ENCODE data around the gene AP2A2. TPM values are rescaled to one million over a fixed set of nuclear protein-coding genes. Genes with fewer than 3 reads are reported as not detected.

The AP2A2 gene
- total RNA-seq, 1 experiment from 2014 or later, result 55.5 TPM

GRCh38 chr11:1049431-1049891 lies 123.8 kb downstream of the AP2A2 start:
- DNase-seq (ENCODE audit: low read depth, low spot score) (no peak), ATAC-seq (no peak)
- Histone ChIP-seq H3K4me1 (ENCODE audit: control insufficient read depth in 1 of 2, insufficient read depth in 2 of 2, low read length in 2 of 2) (peaks cover 3 to 18% of the 10 kb centered on the region in 2 experiments; a peak in 3 of 4 replicates), H2AFZ (ENCODE audit: low read depth, low read length, poor library complexity, severe bottlenecking) (no peak overlapping the region), H3K4me2 (ENCODE audit: low read length) (no peak overlapping the region), H3K27me3 (ENCODE audit: insufficient read depth, low read length) (no peaks in the 10 kb centered on the region), H3K27ac (ENCODE audit: low read depth, low read length) (no peak overlapping the region), H3K36me3 (ENCODE audit: control insufficient read depth in 1 of 2, insufficient read depth in 2 of 2, low read length in 2 of 2) (no peaks in the 10 kb centered on the region), H3K79me2 (ENCODE audit: insufficient read depth, low read length) (no peaks in the 10 kb centered on the region), H3K9me2 (ENCODE audit: insufficient read depth) (no peaks in the 10 kb centered on the region), H3K9me3 (ENCODE audit: control insufficient read depth in 1 of 2, insufficient read depth in 1 of 2, low read depth in 1 of 2, low read length in 2 of 2) (no peaks in the 10 kb centered on the region), H3K4me3 (replicated peaks in 1 of 2; ENCODE audit: low read depth in 1 of 2, low read length in 2 of 2) (no peak overlapping the region), H3K9ac (ENCODE audit: low read length) (no peak overlapping the region), H4K20me1 (ENCODE audit: insufficient read depth) (no peaks in the 10 kb centered on the region)
- no TSS peak for BruUV-seq (replicated peaks)
- no peak for TF ChIP-seq POLR2AphosphoS5 (IDR thresholded peaks at IDR 0.05; ENCODE audit: low read depth, low read length)
- no peak for TF ChIP-seq SRF (IDR thresholded peaks at IDR 0.05; ENCODE audit: low read depth)
- no peak for TF ChIP-seq POLR2A (IDR thresholded peaks at IDR 0.05; ENCODE audit: borderline replicate concordance, extremely low read depth, insufficient read depth, insufficient read length)
- TF ChIP-seq FOSL1 (IDR thresholded peaks at IDR 0.05; ENCODE audit: low read depth), result no peak
- no peak for TF ChIP-seq JUND (IDR thresholded peaks at IDR 0.05)
- no peak for TF ChIP-seq MAX (IDR thresholded peaks at IDR 0.05)
- TF ChIP-seq YY1 (IDR thresholded peaks at IDR 0.05; ENCODE audit: extremely low read depth, insufficient replicate concordance, low read depth, low read length), result no peak
- no peak for TF ChIP-seq REST (IDR thresholded peaks at IDR 0.05; ENCODE audit: low read depth)
- TF ChIP-seq ELF1 (IDR thresholded peaks at IDR 0.05; ENCODE audit: borderline replicate concordance, low read depth), result no peak
- no peak for TF ChIP-seq CTCF (IDR thresholded peaks at IDR 0.05 in 2 of 3, conservative IDR thresholded peaks at IDR 0.05 in 1 of 3; ENCODE audit: borderline replicate concordance in 1 of 3, insufficient read depth in 1 of 3, low read depth in 2 of 3, low read length in 2 of 3)
- TF ChIP-seq SP1 (IDR thresholded peaks at IDR 0.05; ENCODE audit: low read depth), result no peak
- no peak for TF ChIP-seq ZBTB33 (IDR thresholded peaks at IDR 0.05; ENCODE audit: extremely low read depth, insufficient replicate concordance, low read length)
- no peak for TF ChIP-seq EGR1 (IDR thresholded peaks at IDR 0.05; ENCODE audit: low read depth)
- no peak for TF ChIP-seq CEBPB (IDR thresholded peaks at IDR 0.05; ENCODE audit: low read depth)
- TF ChIP-seq EZH2 (IDR thresholded peaks at IDR 0.05), result no peak
- POLR2A ChIA-PET, result no interaction called here
- CTCF ChIA-PET, result no interaction called here
- intact Hi-C loops (cut with micrococcal nuclease), result no loop called here
- RAD21 ChIA-PET (ENCODE audit: low non-redundant PET in 1 of 2, low total read pairs in 2 of 2, uncharacterized antibody in 2 of 2, unreplicated experiment in 2 of 2), result no interaction called here
